Renal pelvis (tissue), 4 donors: Measurements from ENCODE around the gene TNIK. TPM values are rescaled to one million over a fixed set of nuclear protein-coding genes. Genes with fewer than 3 reads are reported as not detected.
"Not testable (repeated sequence)": the region's sequence is repeated elsewhere in the genome, so short reads cannot be mapped to it uniquely, and the experiment has no call there.

Experiments used
- DNase-seq: peaks from one replicate; pipeline ENCODE4 v3.0.0-alpha.2; 2013
- polyA plus RNA-seq, 3 donors: library from polyadenylated mRNA; unstranded; fragments of 120-200 nt; gene quantifications; one replicate each; pipeline ENCODE4 v1.2.1, GENCODE V29; 2013; ENCODE audit not compliant: insufficient read length in 3 of 3

The TNIK gene
- polyA plus RNA-seq, 3 donors = 19.2 to 23.7 (median 20.0) TPM

GRCh38 chr3:171257251-171258203 is 202.7 kb downstream of the TNIK start:
- no peak for DNase-seq

DNA sequence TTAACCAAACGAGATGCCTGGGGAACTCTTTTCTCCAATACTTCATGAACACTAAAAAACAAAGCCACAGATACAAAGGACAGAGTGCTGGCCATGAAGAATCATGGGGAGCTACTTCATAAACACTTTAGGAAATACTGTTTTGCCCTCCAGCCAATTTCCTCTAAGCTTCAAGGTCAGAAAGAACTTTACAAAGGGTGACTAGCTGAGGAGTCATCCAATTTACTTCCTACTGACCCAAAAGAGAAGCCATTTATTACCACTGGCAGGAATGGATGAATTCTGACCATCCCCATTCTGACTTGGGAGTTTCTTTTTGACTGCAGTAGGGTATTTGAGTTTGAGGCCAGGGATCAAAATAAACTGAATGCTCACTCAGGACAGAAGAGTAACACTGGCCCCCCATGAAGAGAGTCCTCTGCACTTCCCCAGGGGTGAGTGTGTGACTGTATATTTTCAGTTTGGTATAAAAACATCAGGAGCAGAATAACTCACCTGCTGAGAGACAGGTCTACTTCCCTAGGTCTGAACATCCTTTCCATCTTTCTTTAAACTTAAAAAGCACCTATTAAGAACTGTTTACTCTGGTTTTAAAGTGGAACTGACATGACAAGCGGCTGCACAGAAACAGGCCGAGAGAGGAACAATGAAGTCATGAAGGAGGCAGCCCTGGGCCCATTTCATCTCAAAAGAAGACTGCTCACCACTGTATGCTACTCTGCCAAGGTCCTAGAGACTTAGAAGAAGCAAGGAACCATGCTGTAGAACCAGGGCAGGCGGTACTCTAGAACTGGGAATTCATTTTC is 203.6 kb downstream of the TNIK start:
- no peak for DNase-seq

DNA sequence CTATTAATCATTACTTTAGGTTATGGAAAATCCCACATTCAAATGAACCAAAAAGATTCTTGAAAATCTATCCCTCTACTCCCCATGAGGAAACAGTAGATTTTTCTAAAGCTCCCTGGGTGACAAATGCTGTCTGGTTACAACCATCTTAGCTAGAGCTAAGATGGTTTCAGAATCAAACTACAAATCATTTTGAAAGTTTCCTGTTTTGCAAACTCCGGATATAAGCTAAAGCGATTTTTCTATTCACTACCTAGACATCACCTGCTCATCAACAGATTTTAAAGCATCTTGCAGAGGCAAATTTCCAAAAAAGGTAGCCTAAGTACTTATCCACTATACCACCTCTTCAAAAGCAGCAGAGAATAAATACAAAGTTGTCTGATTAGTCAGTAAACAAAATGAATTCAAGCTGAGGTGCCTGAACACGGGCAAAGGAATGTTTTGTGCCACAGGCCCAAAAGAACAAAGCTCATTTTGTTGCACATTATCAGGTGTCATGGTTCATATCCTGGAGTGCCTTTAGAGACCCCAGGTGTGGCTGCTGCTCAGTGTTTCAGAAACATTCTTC is 204.9 kb downstream of the TNIK start:
- DNase-seq = no peak

DNA sequence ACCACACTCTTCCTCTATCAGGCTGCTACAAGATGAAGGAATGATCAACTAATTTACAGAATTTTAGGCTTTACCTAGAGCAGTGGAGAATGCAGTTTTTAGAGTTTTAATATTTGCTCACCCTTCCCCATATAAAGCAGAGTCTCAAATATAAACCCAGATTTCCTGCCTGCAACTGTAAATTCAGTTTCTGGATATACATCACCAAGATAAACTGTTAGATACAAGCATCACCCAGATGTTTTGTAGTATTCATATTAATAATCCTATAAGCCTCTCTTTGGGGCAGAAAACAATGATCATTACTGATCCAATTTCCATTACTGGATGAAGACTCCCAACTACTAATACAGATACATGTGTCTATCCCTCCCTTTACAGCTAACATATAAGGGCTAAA is 205.9 kb downstream of the TNIK start:
- no peak for DNase-seq

DNA sequence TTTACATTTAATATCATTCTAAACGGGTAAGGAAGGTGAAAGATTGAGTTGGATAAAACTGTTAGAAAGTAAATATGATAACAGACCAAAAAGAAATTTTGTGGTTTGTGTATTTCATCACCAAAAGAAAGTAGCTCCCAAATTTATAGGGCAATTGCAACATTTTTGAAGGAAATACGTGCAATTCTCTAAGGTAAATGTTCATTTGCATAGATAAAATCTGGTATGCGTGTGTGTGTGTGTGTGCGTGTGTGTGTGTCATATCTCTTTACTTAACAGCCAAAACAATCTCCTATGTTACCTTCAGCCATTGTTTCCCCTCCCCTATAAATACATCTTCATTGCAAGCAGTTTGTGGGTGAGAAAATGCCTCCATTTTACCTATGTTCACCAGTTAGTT is 208.4 kb downstream of the TNIK start:
- DNase-seq = no peak

GRCh38 chr3:171250444-171250843 is 209.8 kb downstream of the TNIK start:
- no peak for DNase-seq

DNA sequence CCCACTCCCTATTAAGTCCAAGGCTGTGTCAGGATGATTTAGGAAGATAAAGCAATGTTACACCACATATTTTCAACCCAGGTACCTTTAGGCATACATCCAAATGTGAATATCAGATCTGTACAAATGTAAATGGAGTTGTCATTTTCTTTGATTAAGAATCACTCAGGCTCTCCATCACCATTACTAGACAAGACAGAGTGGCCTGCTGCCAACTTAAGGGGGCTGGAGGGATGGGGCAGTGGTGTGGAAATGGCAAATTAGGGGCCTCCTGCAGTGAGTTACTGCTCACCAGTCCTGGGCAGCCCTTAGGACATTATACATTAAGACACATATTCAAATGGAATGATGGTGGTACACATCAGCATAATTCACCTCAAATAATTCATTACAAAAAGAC is 211.0 kb downstream of the TNIK start:
- DNase-seq = no peak

DNA sequence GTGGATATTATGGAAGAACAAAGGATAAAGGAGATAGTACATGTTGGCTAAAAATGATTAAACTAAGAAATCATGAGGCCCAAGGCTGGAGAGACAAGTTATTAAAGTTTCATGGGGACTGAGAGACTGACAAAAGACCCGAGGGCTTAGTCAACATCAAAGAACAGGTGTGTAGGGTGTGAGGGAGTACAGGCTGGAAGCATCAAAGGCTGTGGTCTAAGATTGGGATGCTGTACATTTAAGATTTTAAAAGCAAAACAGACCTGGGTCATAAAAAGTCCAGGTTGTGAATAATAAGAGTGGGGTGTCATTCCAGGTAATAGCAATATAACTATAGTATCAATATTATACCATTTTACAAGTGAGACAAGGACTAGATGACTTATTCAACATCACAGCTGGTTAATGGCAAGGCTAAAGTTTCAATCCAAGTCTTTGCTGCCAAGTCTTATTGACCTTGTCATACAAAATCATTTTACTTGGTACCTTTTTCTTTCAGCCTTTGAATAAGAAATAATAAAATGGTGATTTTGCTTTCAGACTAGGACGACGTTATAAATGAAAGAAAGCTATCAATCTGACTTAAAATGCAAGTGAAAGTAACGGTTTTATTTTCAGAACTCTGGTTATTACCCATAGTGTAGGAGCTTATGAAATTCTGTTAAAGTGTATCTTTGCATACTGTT is 211.6 kb downstream of the TNIK start:
- no peak for DNase-seq

DNA sequence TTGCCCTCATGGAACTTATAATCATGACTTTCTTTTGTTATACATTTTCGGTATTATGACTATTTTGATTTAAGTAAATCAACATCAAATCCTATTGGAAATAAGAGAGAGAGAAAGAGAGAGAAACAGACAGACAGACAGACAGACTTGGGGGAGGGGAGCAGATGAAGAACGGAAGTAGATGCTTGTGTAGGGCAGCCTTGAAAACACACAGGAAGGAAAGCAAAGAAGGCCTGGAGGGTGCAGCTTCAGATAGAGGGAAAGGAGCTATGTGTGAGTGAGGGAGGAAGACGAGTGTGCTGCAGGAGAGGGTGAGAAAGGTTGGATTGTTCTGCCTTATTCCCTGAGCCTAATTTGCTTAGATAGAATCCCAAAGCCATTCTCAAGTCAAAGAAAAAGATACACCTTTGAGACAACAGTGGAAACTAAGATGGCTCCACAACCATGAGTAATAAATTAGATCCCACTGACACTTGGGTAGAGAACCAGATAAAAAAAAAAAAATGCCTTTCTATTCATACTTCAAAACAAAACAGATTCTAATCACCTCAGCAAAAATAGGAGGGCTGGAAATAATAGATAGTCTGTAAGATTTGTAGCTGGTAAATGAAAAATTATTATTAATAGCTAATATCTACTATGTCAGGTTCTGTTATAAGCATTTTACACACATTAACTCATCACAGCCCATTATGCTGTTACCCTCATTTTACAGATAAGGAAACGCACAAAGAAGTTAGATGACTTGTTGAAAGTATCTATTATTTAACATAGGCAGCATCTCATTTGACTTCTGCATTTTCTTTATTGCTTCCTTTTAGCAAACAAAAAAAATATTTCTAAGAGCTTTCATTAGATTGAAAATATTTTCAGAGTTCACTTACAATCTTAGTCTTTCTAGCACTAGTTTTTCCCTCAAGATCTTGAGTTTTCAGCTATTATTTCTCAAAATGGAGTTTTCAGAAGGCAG is 214.1 kb downstream of the TNIK start:
- DNase-seq = no peak

- no peak for DNase-seq
These were observed 217.3 kb downstream of the TNIK start for GRCh38 chr3:171242951-171243350.

GRCh38 chr3:171242170-171242569 is 218.0 kb downstream of the TNIK start:
- DNase-seq = no peak

DNA sequence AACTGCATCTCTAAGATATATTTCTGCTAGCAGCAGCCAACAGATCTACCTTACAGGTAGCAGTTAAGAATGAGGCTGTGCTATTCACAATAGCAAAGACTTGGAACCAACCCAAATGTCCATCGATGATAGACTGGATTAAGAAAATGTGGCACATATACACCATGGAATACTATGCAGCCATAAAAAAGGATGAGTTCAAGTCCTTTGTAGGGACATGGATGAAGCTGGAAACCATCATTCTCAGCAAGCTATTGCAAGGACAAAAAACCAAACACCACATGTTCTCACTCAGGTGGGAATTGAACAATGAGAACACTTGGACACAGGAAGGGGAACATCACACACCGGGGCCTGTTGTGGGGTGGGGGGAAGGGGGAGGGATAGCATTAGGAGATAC is 218.6 kb downstream of the TNIK start:
- DNase-seq = not testable (repeated sequence)

DNA sequence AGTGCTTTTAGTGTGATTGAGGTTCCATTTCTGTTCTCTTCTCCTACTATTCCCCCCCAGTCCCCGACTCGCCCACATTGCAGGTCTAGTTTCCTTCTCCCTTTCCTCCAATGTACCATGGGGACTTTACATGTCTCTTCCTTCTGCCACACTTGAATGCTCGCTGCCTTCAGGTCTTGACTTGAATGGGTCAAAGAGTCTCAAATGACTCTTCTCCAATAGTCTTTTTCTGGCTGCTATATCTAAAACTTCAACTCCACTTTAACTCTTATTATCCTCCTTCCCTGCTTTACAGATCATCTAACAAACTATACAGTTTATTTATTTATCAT is 219.7 kb downstream of the TNIK start:
- DNase-seq = no peak

GRCh38 chr3:171239757-171240503 is 220.3 kb downstream of the TNIK start:
- no peak for DNase-seq

GRCh38 chr3:171237009-171237385 is 223.2 kb downstream of the TNIK start:
- DNase-seq = no peak

- no peak for DNase-seq
These were observed 223.8 kb downstream of the TNIK start for GRCh38 chr3:171236265-171237008.

GRCh38 chr3:171234298-171235010 is 225.8 kb downstream of the TNIK start:
- DNase-seq = no peak

GRCh38 chr3:171231361-171231760 is 228.8 kb downstream of the TNIK start:
- DNase-seq = no peak

- DNase-seq = no peak
These were observed 229.3 kb downstream of the TNIK start for GRCh38 chr3:171230865-171231264.
